Upper lobe of right lung (tissue), 1 donor: ENCODE results near the gene CERS6. TPM values are rescaled to one million over a fixed set of nuclear protein-coding genes. Genes with fewer than 3 reads are reported as not detected.

Experiments
- ATAC-seq: fragments of 200-7000 bp; cut with Tn5 transposase; one replicate; pipeline ENCODE4 v1.9.1; 2020; ENCODE audit warnings: mild to moderate bottlenecking, moderate library complexity
- DNase-seq: peaks from one replicate; pipeline ENCODE4 v3.0.0-alpha.2; 2020
- H3K27ac ChIP-seq: fragments of 200-600 bp; one replicate; pipeline ENCODE4 v1.8.0; 2022
- H3K27me3 ChIP-seq: fragments of 200-600 bp; one replicate; pipeline ENCODE4 v1.8.0; 2022; ENCODE audit warnings: mild to moderate bottlenecking
- H3K36me3 ChIP-seq: fragments of 200-600 bp; one replicate; pipeline ENCODE4 v1.8.0; 2022
- H3K4me1 ChIP-seq: fragments of 200-600 bp; one replicate; pipeline ENCODE4 v1.8.0; 2022
- H3K4me3 ChIP-seq: fragments of 200-600 bp; one replicate; pipeline ENCODE4 v1.8.0; 2022; ENCODE audit warnings: mild to moderate bottlenecking
- H3K9me3 ChIP-seq: fragments of 200-600 bp; one replicate; pipeline ENCODE4 v1.8.0; 2022
- intact Hi-C: fragments of 100-400 bp; cut with DNase I; formaldehyde crosslinking; loops from one replicate; pipeline ENCODE4 v1.11.0; 2022
- total RNA-seq: library from RNA; stranded (reverse); fragmentation: NEBNext Ultra II Directional; extraction: Animal tissue kit (Norgen Biotek cat#: 25700); gene quantifications from one replicate; pipeline ENCODE4 v1.2.1, GENCODE V29; 2021
- TF ChIP-seq, protein P1 (sequence below): fragments of 200-600 bp; IDR thresholded peaks from one replicate; pipeline ENCODE4 v1.8.0; 2022; ENCODE audit warnings: antibody characterized with exemption
- donor health status: DM: no; HTN: yes; CAD: no; lungs with severe emphysema.

CERS6 gene
- total RNA-seq, 1 donor from 2014 or later, result 17.8 TPM

- no peak for DNase-seq
- peaks cover 10% of the 10 kb centered on the region for H3K4me1 ChIP-seq
Measured at GRCh38 chr2:168526641-168527040, 70.6 kb downstream of the CERS6 start.

GRCh38 chr2:168528016-168528415 lies 71.9 kb downstream of the CERS6 start:
- Histone ChIP-seq H3K4me1 (peaks cover 4% of the 10 kb centered on the region), H3K4me3 (no peak overlapping the region), H3K27ac (no peak overlapping the region), H3K36me3 (no peaks in the 10 kb centered on the region), H3K9me3 (no peaks in the 10 kb centered on the region), H3K27me3 (no peaks in the 10 kb centered on the region)
- no peak for ATAC-seq
- no peak for DNase-seq
- intact Hi-C loops, result no loop called here
- TF ChIP-seq, protein P1, sequence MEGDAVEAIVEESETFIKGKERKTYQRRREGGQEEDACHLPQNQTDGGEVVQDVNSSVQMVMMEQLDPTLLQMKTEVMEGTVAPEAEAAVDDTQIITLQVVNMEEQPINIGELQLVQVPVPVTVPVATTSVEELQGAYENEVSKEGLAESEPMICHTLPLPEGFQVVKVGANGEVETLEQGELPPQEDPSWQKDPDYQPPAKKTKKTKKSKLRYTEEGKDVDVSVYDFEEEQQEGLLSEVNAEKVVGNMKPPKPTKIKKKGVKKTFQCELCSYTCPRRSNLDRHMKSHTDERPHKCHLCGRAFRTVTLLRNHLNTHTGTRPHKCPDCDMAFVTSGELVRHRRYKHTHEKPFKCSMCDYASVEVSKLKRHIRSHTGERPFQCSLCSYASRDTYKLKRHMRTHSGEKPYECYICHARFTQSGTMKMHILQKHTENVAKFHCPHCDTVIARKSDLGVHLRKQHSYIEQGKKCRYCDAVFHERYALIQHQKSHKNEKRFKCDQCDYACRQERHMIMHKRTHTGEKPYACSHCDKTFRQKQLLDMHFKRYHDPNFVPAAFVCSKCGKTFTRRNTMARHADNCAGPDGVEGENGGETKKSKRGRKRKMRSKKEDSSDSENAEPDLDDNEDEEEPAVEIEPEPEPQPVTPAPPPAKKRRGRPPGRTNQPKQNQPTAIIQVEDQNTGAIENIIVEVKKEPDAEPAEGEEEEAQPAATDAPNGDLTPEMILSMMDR, result no peak

More at GRCh38 chr2:168526641-168527040, 70.6 kb downstream of the CERS6 start:
- TF ChIP-seq, protein P1, result no peak
- Histone ChIP-seq H3K4me3 (no peak overlapping the region), H3K9me3 (no peaks in the 10 kb centered on the region), H3K27me3 (no peaks in the 10 kb centered on the region), H3K27ac (no peak overlapping the region), H3K36me3 (no peaks in the 10 kb centered on the region)
- ATAC-seq, result peak; percentile 41
- intact Hi-C loops, result no loop called here

- H3K36me3 ChIP-seq, result no peaks in the 10 kb centered on the region
- no peak overlapping the region for H3K4me3 ChIP-seq
- no peak overlapping the region for H3K27ac ChIP-seq
- intact Hi-C loops, result no loop called here
- ATAC-seq, result no peak
- no peaks in the 10 kb centered on the region for H3K9me3 ChIP-seq
- TF ChIP-seq, protein P1, result no peak
- peaks cover 4% of the 10 kb centered on the region for H3K4me1 ChIP-seq
- H3K27me3 ChIP-seq, result no peaks in the 10 kb centered on the region
- no peak for DNase-seq
Measured at GRCh38 chr2:168528469-168528868, 72.4 kb downstream of the CERS6 start.

GRCh38 chr2:168529054-168529833 lies 73.2 kb downstream of the CERS6 start:
- H3K27ac ChIP-seq, result no peak overlapping the region
- H3K27me3 ChIP-seq, result no peaks in the 10 kb centered on the region
- DNase-seq, result no peak
- no peak for ATAC-seq
- TF ChIP-seq, protein P1, result no peak
- H3K4me3 ChIP-seq, result no peak overlapping the region
- intact Hi-C loops, result no loop called here
- no peaks in the 10 kb centered on the region for H3K9me3 ChIP-seq
- H3K36me3 ChIP-seq, result no peaks in the 10 kb centered on the region
- peaks cover 4% of the 10 kb centered on the region for H3K4me1 ChIP-seq

DNA sequence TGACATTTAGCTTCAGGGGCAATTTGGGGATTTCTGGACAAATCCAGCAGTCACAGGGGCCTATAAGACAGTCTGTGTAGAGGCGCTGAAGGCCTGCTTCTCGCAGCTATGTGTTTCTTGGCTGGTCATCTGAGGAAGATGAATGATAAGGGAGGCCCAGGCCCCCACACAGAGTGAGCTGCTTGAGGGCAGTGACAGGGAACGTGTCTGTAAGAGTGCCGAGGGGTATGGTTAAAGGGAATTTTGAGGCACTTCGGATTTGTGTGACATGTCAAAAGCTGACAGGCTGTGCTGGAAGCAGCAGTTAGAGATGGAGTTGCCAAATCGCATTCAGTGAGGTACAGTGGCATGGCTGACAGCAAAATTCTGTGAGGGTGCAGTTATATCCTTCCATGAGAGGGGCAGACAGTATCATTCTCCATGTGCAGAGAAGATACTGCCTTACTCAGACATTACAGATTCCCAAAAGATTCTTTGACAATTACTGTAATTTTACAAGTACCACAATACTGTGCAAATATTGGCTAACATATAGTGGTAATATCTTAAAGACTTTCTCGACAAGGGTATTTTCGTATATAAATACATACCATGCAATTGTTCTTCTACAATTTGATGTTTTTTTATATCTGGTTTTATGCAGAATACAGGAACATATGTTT lies 74.0 kb downstream of the CERS6 start:
- Histone ChIP-seq H3K4me1 (peaks cover 4% of the 10 kb centered on the region), H3K27ac (no peak overlapping the region), H3K4me3 (no peak overlapping the region), H3K9me3 (no peaks in the 10 kb centered on the region), H3K27me3 (no peaks in the 10 kb centered on the region), H3K36me3 (no peaks in the 10 kb centered on the region)
- TF ChIP-seq, protein P1, result no peak
- ATAC-seq (no peak), DNase-seq (no peak)
- intact Hi-C loops, result no loop called here
